HG02588 (cell line): Measurements from ENCODE around the gene IBTK.
"Not testable (repeated sequence)": the region's sequence is repeated elsewhere in the genome, so short reads cannot be mapped to it uniquely, and the experiment has no call there.

ENCODE experiments used
- ATAC-seq: cut with Tn5 transposase; IDR thresholded peaks from one replicate; pipeline ENCODE4 v1.9.1; 2021; ENCODE audit warnings: mild to moderate bottlenecking, moderate library complexity; ENCODE audit not compliant: unreplicated experiment

IBTK gene

GRCh38 chr6:82247505-82248272 lies at the start of gene IBTK:
Gene IBTK (minus strand): TSS chr6:82247744. CDS start chr6:82240486, 7,258 bp downstream.
- peak; percentile 91 for ATAC-seq

GRCh38 chr6:82283771-82284410 lies 36.3 kb upstream of the IBTK start:
- no peak for ATAC-seq

- ATAC-seq, result not testable (repeated sequence)
Observed at GRCh38 chr6:82281550-82281949, 34.0 kb upstream of the IBTK start.

- ATAC-seq, result no peak
Observed at GRCh38 chr6:82277686-82278085, 30.1 kb upstream of the IBTK start.

GRCh38 chr6:82275686-82276085 lies 28.1 kb upstream of the IBTK start:
- no peak for ATAC-seq

- ATAC-seq, result no peak
Observed at GRCh38 chr6:82273295-82273694, 25.8 kb upstream of the IBTK start.

GRCh38 chr6:82270881-82271635 lies 23.5 kb upstream of the IBTK start:
- peak; percentile 61 for ATAC-seq

- no peak for ATAC-seq
Observed at GRCh38 chr6:82268301-82268846, 20.8 kb upstream of the IBTK start.

GRCh38 chr6:82264824-82265223 lies 17.3 kb upstream of the IBTK start:
- no peak for ATAC-seq

- no peak for ATAC-seq
Observed at GRCh38 chr6:82264321-82264720, 16.8 kb upstream of the IBTK start.

GRCh38 chr6:82263916-82264315 lies 16.4 kb upstream of the IBTK start:
- ATAC-seq, result no peak

- no peak for ATAC-seq
Observed at GRCh38 chr6:82260997-82261732, 13.6 kb upstream of the IBTK start.

- no peak for ATAC-seq
Observed at GRCh38 chr6:82259389-82259788, 11.8 kb upstream of the IBTK start.

GRCh38 chr6:82257088-82257774 lies 9.7 kb upstream of the IBTK start:
- ATAC-seq, result no peak

- ATAC-seq, result not testable (repeated sequence)
Observed at GRCh38 chr6:82254722-82255121, 7.2 kb upstream of the IBTK start.

GRCh38 chr6:82251942-82252341 lies 4.4 kb upstream of the IBTK start:
- no peak for ATAC-seq

- no peak for ATAC-seq
Observed at GRCh38 chr6:82249381-82250253, 2.1 kb upstream of the IBTK start.

- peak; percentile 32 for ATAC-seq
Observed at GRCh38 chr6:82248273-82248735, 760 bp upstream of the IBTK start.
